GM19468 (cell line): ENCODE results near the gene CASR.
"Not testable (repeated sequence)": the region's sequence is repeated elsewhere in the genome, so short reads cannot be mapped to it uniquely, and the experiment has no call there.

ENCODE experiments used
- ATAC-seq: cut with Tn5 transposase; IDR thresholded peaks from one replicate; pipeline ENCODE4 v1.9.1; 2021; ENCODE audit warnings: mild to moderate bottlenecking, moderate library complexity, moderate number of reproducible peaks; ENCODE audit not compliant: unreplicated experiment; ENCODE audit errors: extremely low read depth

The CASR gene, protein sequence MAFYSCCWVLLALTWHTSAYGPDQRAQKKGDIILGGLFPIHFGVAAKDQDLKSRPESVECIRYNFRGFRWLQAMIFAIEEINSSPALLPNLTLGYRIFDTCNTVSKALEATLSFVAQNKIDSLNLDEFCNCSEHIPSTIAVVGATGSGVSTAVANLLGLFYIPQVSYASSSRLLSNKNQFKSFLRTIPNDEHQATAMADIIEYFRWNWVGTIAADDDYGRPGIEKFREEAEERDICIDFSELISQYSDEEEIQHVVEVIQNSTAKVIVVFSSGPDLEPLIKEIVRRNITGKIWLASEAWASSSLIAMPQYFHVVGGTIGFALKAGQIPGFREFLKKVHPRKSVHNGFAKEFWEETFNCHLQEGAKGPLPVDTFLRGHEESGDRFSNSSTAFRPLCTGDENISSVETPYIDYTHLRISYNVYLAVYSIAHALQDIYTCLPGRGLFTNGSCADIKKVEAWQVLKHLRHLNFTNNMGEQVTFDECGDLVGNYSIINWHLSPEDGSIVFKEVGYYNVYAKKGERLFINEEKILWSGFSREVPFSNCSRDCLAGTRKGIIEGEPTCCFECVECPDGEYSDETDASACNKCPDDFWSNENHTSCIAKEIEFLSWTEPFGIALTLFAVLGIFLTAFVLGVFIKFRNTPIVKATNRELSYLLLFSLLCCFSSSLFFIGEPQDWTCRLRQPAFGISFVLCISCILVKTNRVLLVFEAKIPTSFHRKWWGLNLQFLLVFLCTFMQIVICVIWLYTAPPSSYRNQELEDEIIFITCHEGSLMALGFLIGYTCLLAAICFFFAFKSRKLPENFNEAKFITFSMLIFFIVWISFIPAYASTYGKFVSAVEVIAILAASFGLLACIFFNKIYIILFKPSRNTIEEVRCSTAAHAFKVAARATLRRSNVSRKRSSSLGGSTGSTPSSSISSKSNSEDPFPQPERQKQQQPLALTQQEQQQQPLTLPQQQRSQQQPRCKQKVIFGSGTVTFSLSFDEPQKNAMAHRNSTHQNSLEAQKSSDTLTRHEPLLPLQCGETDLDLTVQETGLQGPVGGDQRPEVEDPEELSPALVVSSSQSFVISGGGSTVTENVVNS

GRCh38 chr3:122183521-122183892, at the start of gene CASR:
Gene CASR (plus strand): TSS chr3:122183668. CDS start chr3:122254190, 70,522 bp downstream.
- no peak for ATAC-seq

DNA sequence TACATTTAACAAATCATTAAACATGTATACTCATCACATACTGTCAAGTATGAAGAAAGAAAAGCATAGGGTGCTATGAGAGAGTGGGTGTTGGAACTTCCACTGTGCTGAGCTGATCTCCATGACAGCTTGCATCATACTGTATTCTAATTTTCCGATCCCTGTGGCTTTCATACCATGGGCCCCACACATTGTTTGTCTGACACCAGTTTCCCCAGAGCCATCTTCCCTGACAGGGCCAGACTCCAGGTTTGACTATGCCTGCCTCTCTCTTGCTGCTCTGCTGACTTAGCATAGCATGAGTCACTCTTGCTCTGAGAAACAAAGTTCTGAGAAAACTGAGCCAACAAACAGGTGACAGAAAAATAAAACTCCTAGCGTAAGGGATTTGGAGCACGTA, 37.0 kb upstream of the CASR start:
- ATAC-seq = no peak

- no peak for ATAC-seq
These were observed 34.4 kb upstream of the CASR start for GRCh38 chr3:122148941-122149627.

GRCh38 chr3:122151480-122151879, 32.0 kb upstream of the CASR start:
- ATAC-seq = no peak

DNA sequence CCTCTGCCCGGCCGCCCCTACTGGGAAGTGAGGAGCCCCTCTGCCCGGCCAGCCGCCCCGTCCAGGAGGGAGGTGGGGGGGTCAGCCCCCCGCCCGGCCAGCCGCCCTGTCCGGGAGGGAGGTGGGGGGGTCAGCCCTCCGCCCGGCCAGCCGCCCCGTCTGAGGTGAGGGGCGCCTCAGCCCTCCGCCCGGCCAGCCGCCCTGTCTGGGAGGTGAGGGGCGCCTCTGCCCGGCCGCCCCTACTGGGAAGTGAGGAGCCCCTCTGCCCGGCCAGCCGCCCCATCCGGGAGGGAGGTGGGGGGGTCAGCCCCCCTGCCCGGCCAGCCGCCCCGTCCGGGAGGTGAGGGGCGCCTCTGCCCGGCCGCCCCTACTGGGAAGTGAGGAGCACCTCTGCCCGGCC, 18.5 kb upstream of the CASR start:
- not testable (repeated sequence) for ATAC-seq

- no peak for ATAC-seq
These were observed 15.8 kb upstream of the CASR start for GRCh38 chr3:122167630-122168029.

DNA sequence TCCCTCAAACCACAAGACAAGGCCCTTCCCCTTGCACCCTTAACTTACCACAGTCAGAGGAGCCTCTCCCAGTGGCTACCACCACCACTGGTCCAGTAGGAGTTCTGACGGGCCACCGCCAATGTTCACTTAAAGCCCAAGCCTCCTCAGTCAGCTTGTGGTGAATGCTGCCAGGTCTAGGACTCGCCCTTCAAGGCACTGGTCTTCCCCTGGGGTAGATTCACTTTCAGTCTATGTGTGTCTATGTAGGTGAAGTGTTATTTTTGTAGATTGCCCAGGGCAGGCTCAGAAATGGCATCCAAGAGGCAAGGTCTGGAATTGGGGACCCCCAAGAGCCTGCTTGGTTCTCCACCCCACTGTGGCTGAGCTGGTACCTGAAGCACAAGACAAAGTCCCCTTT, 15.4 kb upstream of the CASR start:
- no peak for ATAC-seq

- ATAC-seq = no peak
These were observed 13.6 kb upstream of the CASR start for GRCh38 chr3:122169911-122170310.

GRCh38 chr3:122171361-122171760, 12.1 kb upstream of the CASR start:
- ATAC-seq = not testable (repeated sequence)

- no peak for ATAC-seq
These were observed 4.8 kb upstream of the CASR start for GRCh38 chr3:122178711-122179110.

DNA sequence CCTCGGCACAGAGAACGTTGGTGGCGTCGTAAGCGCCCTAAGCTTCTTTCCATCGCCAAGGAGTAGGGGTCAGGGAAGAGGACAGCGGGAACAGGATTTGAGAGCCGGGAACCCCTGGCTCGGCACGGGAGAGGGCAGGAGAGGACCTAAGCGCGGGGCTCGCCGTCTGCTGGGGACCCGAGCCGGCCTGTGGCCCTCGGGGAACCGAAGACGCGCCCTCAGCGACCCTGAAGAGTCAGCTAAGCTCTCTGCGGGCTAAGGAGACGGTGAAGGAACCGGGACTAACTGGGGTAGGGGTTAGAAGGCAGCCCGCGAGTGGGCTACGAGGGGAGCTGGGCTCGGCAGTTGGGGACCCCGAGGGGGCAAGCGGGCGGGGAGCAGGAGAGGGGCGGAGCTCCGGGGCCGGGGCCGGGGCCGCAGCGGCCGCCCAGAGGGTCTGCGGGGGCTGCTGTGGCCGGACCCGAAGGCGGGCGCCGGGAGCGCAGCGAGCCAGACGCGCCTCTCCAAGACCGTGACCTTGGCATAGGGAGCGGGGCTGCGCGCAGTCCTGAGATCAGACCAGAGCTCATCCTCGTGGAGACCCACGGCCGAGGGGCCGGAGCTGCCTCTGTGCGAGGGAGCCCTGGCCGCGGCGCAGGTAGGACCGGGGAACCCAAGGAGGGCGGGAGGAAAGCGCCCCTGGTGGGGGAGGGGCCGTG, 574 bp downstream of the CASR start:
- no peak for ATAC-seq

- no peak for ATAC-seq
These were observed 1.1 kb downstream of the CASR start for GRCh38 chr3:122184591-122184929.

DNA sequence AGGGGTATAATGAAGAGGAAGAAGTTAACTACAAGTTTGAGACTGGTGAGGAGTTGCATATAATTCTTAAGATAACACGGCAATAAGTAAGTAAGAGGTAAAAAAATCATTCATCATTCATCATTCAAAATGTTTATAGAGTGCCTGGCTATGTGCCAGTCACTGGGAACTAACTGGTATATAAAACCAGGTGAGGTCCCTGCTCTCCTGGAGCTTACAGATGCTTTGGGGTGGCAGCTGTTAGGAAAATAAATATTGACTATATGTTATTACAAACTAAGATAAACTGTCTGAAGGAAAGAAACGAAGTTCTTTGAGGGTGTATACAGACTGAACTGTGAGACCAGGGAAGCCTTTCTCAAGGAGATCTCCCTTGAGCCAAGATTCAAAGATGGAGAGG, 2.9 kb downstream of the CASR start:
- no peak for ATAC-seq

- ATAC-seq = no peak
These were observed 5.3 kb downstream of the CASR start for GRCh38 chr3:122188737-122189136.

DNA sequence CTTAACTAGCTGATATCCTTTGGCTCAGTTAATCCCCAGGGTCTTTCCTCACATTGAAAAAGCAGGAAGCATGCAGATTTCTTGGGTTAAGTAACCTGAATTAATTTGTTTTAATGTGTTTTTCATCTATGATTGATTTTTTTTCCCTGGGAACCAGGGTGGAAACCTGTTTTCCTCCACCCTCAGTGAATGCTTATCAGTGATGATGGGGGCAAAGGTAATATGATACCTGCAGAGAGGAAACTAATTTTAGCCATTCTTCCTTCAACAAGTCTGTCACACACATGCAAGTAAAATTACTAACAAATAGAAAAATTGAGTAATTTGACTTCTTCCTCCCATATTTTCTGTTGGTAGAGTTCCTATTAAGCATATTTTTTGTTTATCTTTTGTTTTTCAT, 5.9 kb downstream of the CASR start:
- ATAC-seq = no peak

DNA sequence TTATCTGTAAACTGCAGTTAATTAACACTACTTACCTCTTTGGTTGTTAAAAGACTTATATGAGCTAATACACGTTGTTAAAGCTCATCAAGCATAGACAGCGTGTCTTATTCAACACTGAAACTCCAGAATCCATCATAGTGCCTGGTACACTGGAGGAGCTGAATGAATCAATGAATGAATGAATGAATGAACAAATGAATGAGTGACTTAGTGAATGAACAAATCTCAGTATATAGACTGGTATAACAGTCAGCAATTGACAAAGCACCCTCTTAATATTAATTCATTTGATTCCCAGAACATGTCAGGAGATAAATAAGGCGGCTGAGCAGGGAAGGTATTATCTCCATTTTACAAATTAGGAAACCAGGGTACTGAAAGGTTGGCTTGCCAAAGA, 7.1 kb downstream of the CASR start:
- no peak for ATAC-seq

GRCh38 chr3:122198966-122199365, 15.5 kb downstream of the CASR start:
- ATAC-seq = no peak

DNA sequence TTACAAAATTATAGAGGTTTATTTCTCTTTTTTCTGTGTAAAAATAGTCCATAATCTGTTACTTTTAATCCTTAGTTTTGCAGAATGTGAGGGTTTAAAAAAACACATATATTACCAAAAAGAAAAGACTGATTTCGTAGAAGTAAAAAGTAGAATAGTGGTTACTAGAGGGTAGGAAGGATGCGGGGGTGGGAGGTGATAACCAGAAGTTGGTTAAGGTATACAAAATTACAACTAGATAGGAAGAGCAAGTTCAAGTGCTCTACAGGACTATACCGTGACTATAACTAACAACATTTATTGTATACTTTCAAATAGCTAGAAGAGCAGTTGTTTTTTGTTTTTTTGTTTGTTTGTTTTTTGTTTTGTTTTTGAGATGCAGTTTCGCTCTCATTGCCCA, 16.1 kb downstream of the CASR start:
- ATAC-seq = no peak

DNA sequence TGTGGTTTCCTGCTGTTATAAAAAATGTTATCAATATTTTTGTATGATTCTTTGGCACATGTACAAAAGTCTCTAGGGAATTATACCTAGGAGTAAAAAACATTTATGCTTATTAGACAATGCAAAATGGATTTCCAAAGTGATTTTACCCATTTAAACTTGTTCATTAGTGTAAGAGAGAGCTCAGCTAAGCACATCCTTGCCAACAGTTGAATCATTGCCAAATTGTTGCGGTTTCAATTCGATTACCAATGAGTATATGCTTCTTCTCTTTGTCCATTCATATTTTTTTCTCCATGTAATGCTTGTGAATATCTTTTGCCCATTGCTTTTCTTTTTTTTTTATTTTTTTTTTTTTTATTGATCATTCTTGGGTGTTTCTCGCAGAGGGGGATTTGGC, 17.2 kb downstream of the CASR start:
- ATAC-seq = no peak

GRCh38 chr3:122201476-122201875, 18.0 kb downstream of the CASR start:
- ATAC-seq = not testable (repeated sequence)
